SU-DHL-6 (cell line): Measurements from ENCODE around the gene DCDC1.

Source experiments
- H2AFZ ChIP-seq: fragments of 200-600 bp; sonication (generic); 2 replicates; pipeline ENCODE4 v1.6.1; 2014; ENCODE audit warnings: low read depth, mild to moderate bottlenecking, moderate library complexity, mixed read lengths, antibody characterized with exemption, low read length; ENCODE audit not compliant: severe bottlenecking
- H3F3A ChIP-seq: fragments of 200-600 bp; shearing (Covaris generic); 2 replicates; pipeline ENCODE4 v1.6.0; 2016; ENCODE audit warnings: antibody characterized with exemption, mild to moderate bottlenecking; ENCODE audit not compliant: insufficient read depth
- H3K27ac ChIP-seq: fragments of 200-600 bp; sonication (generic); 2 replicates; pipeline ENCODE4 v1.5.1; 2016; ENCODE audit warnings: low read depth, mild to moderate bottlenecking, low read length, moderate library complexity, mixed read lengths
- H3K27me3 ChIP-seq: fragments of 200-600 bp; sonication (generic), shearing (Covaris generic); 2 replicates; pipeline ENCODE4 v1.6.0; 2014; ENCODE audit warnings: mild to moderate bottlenecking, low read length
- H3K36me3 ChIP-seq: fragments of 200-600 bp; sonication (generic); 2 replicates; pipeline ENCODE4 v1.6.1; 2014; ENCODE audit warnings: mild to moderate bottlenecking, low read length, mixed read lengths
- H3K4me2 ChIP-seq: fragments of 300-600, 200-600 bp; shearing (Covaris generic), sonication (generic); 2 replicates; pipeline ENCODE4 v1.6.0; 2014; ENCODE audit warnings: low read length, low read depth, mild to moderate bottlenecking; ENCODE audit not compliant: poor library complexity, severe bottlenecking
- H3K4me3 ChIP-seq: fragments of 200-600 bp; sonication (generic); 2 replicates; pipeline ENCODE4 v1.5.1; 2014; ENCODE audit warnings: antibody characterized with exemption, low read length, mild to moderate bottlenecking, mixed read lengths; ENCODE audit not compliant: insufficient read depth, poor library complexity, severe bottlenecking
- H3K79me2 ChIP-seq: fragments of 200-600 bp; sonication (generic); 2 replicates; pipeline ENCODE4 v1.6.1; 2014; ENCODE audit warnings: mild to moderate bottlenecking, low read length, moderate library complexity; ENCODE audit not compliant: insufficient read depth
- H3K9ac ChIP-seq: fragments of 200-600 bp; sonication (generic); 2 replicates; pipeline ENCODE4 v1.7.0; 2014; ENCODE audit warnings: mild to moderate bottlenecking, low read length
- H3K9me2 ChIP-seq: fragments of 200-600 bp; sonication (generic); replicated peaks from 2 replicates; pipeline ENCODE4 v1.6.1; 2014; ENCODE audit warnings: low read length; ENCODE audit not compliant: insufficient read depth
- H3K9me3 ChIP-seq: fragments of 200-600 bp; sonication (generic); 2 replicates; pipeline ENCODE4 v1.6.1; 2014; ENCODE audit warnings: low read length, mixed read lengths; ENCODE audit not compliant: insufficient read depth
- H4K20me1 ChIP-seq: fragments of 200-600 bp; sonication (generic); 2 replicates; pipeline ENCODE4 v1.6.1; 2014; ENCODE audit warnings: low read depth, mild to moderate bottlenecking, antibody characterized with exemption, low read length, moderate library complexity, mixed read lengths
- CTCF ChIP-seq: fragments of 200-600 bp; sonication (generic); IDR thresholded peaks from one replicate; pipeline ENCODE4 v1.5.1; 2017; ENCODE audit warnings: antibody characterized with exemption, mild to moderate bottlenecking, low read length, moderate library complexity; ENCODE audit not compliant: insufficient read depth, poor library complexity, severe bottlenecking
- EZH2phosphoT487 ChIP-seq: fragments of 200-600 bp; sonication (generic), shearing (Covaris generic); conservative IDR thresholded peaks from 2 replicates; pipeline ENCODE4 v1.6.1; 2018; ENCODE audit warnings: mild to moderate bottlenecking, antibody characterized with exemption, low read length, moderate library complexity, mixed read lengths

DCDC1 gene

GRCh38 chr11:30853439-30853838 is 516.1 kb downstream of the DCDC1 start:
- H3K9ac ChIP-seq: no peak overlapping the region
- H3K9me3 ChIP-seq: no peaks in the 10 kb centered on the region
- no peaks in the 10 kb centered on the region for H3K36me3 ChIP-seq
- H3K27ac ChIP-seq: no peak overlapping the region
- H3K4me3 ChIP-seq: no peak overlapping the region
- no peak overlapping the region for H3K4me2 ChIP-seq
- no peak overlapping the region for H2AFZ ChIP-seq
- H3K79me2 ChIP-seq: no peaks in the 10 kb centered on the region
- no peaks in the 10 kb centered on the region for H3K27me3 ChIP-seq
- TF ChIP-seq EZH2phosphoT487: no peak
- no peak for TF ChIP-seq CTCF
- no peaks in the 10 kb centered on the region for H4K20me1 ChIP-seq
- H3F3A ChIP-seq: no peaks in the 10 kb centered on the region
- no peaks in the 10 kb centered on the region for H3K9me2 ChIP-seq

GRCh38 chr11:30852645-30853044 is 516.9 kb downstream of the DCDC1 start:
- no peak overlapping the region for H3K4me3 ChIP-seq
- no peaks in the 10 kb centered on the region for H3F3A ChIP-seq
- H2AFZ ChIP-seq: no peak overlapping the region
- no peak overlapping the region for H3K4me2 ChIP-seq
- no peaks in the 10 kb centered on the region for H3K36me3 ChIP-seq
- no peaks in the 10 kb centered on the region for H3K9me2 ChIP-seq
- H4K20me1 ChIP-seq: no peaks in the 10 kb centered on the region
- H3K9ac ChIP-seq: no peak overlapping the region
- H3K9me3 ChIP-seq: no peaks in the 10 kb centered on the region
- no peaks in the 10 kb centered on the region for H3K27me3 ChIP-seq
- TF ChIP-seq EZH2phosphoT487 (no peak), CTCF (no peak)
- no peaks in the 10 kb centered on the region for H3K79me2 ChIP-seq
- H3K27ac ChIP-seq: no peak overlapping the region

- Histone ChIP-seq H3K9ac (no peak overlapping the region), H3K9me2 (no peaks in the 10 kb centered on the region), H3K4me3 (no peak overlapping the region), H2AFZ (no peak overlapping the region), H3K9me3 (no peaks in the 10 kb centered on the region), H3K36me3 (no peaks in the 10 kb centered on the region), H4K20me1 (no peaks in the 10 kb centered on the region), H3K27ac (no peak overlapping the region), H3K27me3 (no peaks in the 10 kb centered on the region), H3K4me2 (no peak overlapping the region), H3K79me2 (no peaks in the 10 kb centered on the region), H3F3A (no peaks in the 10 kb centered on the region)
- TF ChIP-seq CTCF (no peak), EZH2phosphoT487 (no peak)
Measured at GRCh38 chr11:30852091-30852490, 517.4 kb downstream of the DCDC1 start.
